ENCODE data around the gene PDE6A.

GRCh38 chr5:149902177-149902576 lies 42.4 kb downstream of the PDE6A start:
- TF ChIP-seq POLR2A (IDR thresholded peaks at IDR 0.05; ENCODE audit: low read depth) (no peak), CTCF (IDR thresholded peaks at IDR 0.05) (no peak), EP300 (IDR thresholded peaks at IDR 0.05) (no peak), POLR2AphosphoS5 (IDR thresholded peaks at IDR 0.05) (no peak)
